HEK293 (cell line): ENCODE measurements around the gene RASSF5.
A peak's percentile ranks its signal among the peaks of the same experiment; 100 is the strongest.

ENCODE experiments used
- CTCF ChIA-PET: fragments of 350-600 bp; formaldehyde crosslinking; extraction: SDS; loops from one replicate; lab custom pipeline; 2021; ENCODE audit warnings: antibody characterized with exemption; lab: Yijun Ruan, JAX
- POLR2A ChIA-PET: fragments of 300-600 bp; formaldehyde crosslinking; extraction: SDS; loops from one replicate; lab custom pipeline; 2020; ENCODE audit warnings: antibody characterized with exemption, inconsistent platforms; lab: Yijun Ruan, JAX
- H3K27ac ChIP-seq: fragments of 200-500 bp; sonication (Bioruptor generic); 2 replicates; pipeline ENCODE4 v1.5.1; 2014; ENCODE audit warnings: low read depth, low read length, control low read depth, inconsistent platforms; ENCODE audit errors: extremely low read depth
- H3K36me3 ChIP-seq, 2 experiments: fragments of 200-500 bp in 1 of 2; sonication (Bioruptor generic) in 1 of 2; 1 replicate in 1 of 2; 2 replicates in 1 of 2; pipeline ENCODE4 v1.5.1; 2014 to 2017; ENCODE audit warnings: inconsistent platforms in 2 of 2, low read length in 2 of 2; ENCODE audit not compliant: control insufficient read depth in 2 of 2, insufficient read depth in 1 of 2
- H3K4me1 ChIP-seq: fragments of 200-500 bp; sonication (Bioruptor generic); 2 replicates; pipeline ENCODE4 v1.5.1; 2014; ENCODE audit warnings: mild to moderate bottlenecking, low read length, inconsistent platforms; ENCODE audit not compliant: control insufficient read depth, insufficient read depth
- H3K4me3 ChIP-seq: 2 replicates; pipeline ENCODE4 v1.5.1; 2011; ENCODE audit warnings: low read depth, mild to moderate bottlenecking, control low read depth, low read length, moderate library complexity
- H3K9me3 ChIP-seq: fragments of 200-500 bp; sonication (Bioruptor generic); 2 replicates; pipeline ENCODE4 v1.5.1; 2014; ENCODE audit warnings: low read depth, low read length, inconsistent platforms; ENCODE audit not compliant: control insufficient read depth, insufficient read depth
- CTCF ChIP-seq: fragments of 450-650 bp; formaldehyde crosslinking; IDR thresholded peaks from 2 replicates; pipeline ENCODE4 v1.5.1; 2016; ENCODE audit warnings: missing biosample characterization, missing genetic modification characterization
- ZBTB20 ChIP-seq: fragments of 450-650 bp; formaldehyde crosslinking; IDR thresholded peaks from 2 replicates; pipeline ENCODE4 v1.5.1; 2016; ENCODE audit warnings: missing biosample characterization, missing genetic modification characterization
- ZNF169 ChIP-seq: fragments of 450-650 bp; formaldehyde crosslinking; IDR thresholded peaks from 2 replicates; pipeline ENCODE4 v1.5.1; 2016; ENCODE audit warnings: missing biosample characterization, missing genetic modification characterization
- ZNF24 ChIP-seq: fragments of 450-650 bp; formaldehyde crosslinking; IDR thresholded peaks from 2 replicates; pipeline ENCODE4 v1.5.1; 2016; ENCODE audit warnings: missing biosample characterization, missing genetic modification characterization
- ZNF266 ChIP-seq: fragments of 450-650 bp; formaldehyde crosslinking; IDR thresholded peaks from 2 replicates; pipeline ENCODE4 v1.5.1; 2016; ENCODE audit warnings: missing biosample characterization, missing genetic modification characterization, low read depth
- ZNF335 ChIP-seq: fragments of 450-650 bp; formaldehyde crosslinking; conservative IDR thresholded peaks from 2 replicates; pipeline ENCODE4 v1.5.1; 2016; ENCODE audit warnings: missing biosample characterization, missing genetic modification characterization
- ZNF341 ChIP-seq: fragments of 450-650 bp; formaldehyde crosslinking; IDR thresholded peaks from 2 replicates; pipeline ENCODE4; 2016; ENCODE audit warnings: low read depth, missing biosample characterization, missing genetic modification characterization
- ZNF37A ChIP-seq: fragments of 450-650 bp; IDR thresholded peaks from 2 replicates; pipeline ENCODE4 v1.5.1; 2018; ENCODE audit warnings: missing biosample characterization, missing genetic modification characterization
- ZNF433 ChIP-seq: fragments of 450-650 bp; formaldehyde crosslinking; IDR thresholded peaks from 2 replicates; pipeline ENCODE4 v1.5.1; 2016; ENCODE audit warnings: missing biosample characterization, missing genetic modification characterization, low read depth
- ZNF558 ChIP-seq: fragments of 450-650 bp; formaldehyde crosslinking; IDR thresholded peaks from 2 replicates; pipeline ENCODE4 v1.5.1; 2016; ENCODE audit warnings: missing biosample characterization, missing genetic modification characterization
- ZNF610 ChIP-seq: fragments of 450-650 bp; formaldehyde crosslinking; IDR thresholded peaks from 2 replicates; pipeline ENCODE4 v1.5.1; 2016; ENCODE audit warnings: missing biosample characterization, missing genetic modification characterization, borderline replicate concordance
- ZSCAN4 ChIP-seq: fragments of 450-650 bp; formaldehyde crosslinking; IDR thresholded peaks from 2 replicates; pipeline ENCODE4 v1.5.1; 2017; ENCODE audit warnings: missing biosample characterization, missing genetic modification characterization
- TF ChIP-seq, protein P1 (sequence below): fragments of 450-650 bp; formaldehyde crosslinking; IDR thresholded peaks from 2 replicates; pipeline ENCODE4 v1.5.1; 2017; ENCODE audit warnings: missing biosample characterization, missing genetic modification characterization

The RASSF5 gene

GRCh38 chr1:206635080-206635977, 128.0 kb downstream of the RASSF5 start, which contains the start of gene DYRK3 (continued):
- TF ChIP-seq ZNF433 (tag by site-specific recombination): no peak
- TF ChIP-seq, protein P1, sequence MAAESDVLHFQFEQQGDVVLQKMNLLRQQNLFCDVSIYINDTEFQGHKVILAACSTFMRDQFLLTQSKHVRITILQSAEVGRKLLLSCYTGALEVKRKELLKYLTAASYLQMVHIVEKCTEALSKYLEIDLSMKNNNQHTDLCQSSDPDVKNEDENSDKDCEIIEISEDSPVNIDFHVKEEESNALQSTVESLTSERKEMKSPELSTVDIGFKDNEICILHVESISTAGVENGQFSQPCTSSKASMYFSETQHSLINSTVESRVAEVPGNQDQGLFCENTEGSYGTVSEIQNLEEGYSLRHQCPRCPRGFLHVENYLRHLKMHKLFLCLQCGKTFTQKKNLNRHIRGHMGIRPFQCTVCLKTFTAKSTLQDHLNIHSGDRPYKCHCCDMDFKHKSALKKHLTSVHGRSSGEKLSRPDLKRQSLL (tag by site-specific recombination): no peak

GRCh38 chr1:206635978-206636345, 128.6 kb downstream of the RASSF5 start:
- CTCF ChIA-PET: interaction anchor here (0.8 to 12.7 kb wide), 8 partner anchors 23 to 346 kb away, joined by 3 to 380 read pairs (median 8); partner anchors contain the start of gene EIF2D
- POLR2A ChIA-PET: interaction anchor here (0.6 to 2.4 kb wide), 6 partner anchors 12 to 1232 kb away, joined by 3 to 19 read pairs (median 6); partner anchors contain the start of gene EIF2D
- Histone ChIP-seq H3K4me1 (peaks cover 11% of the 10 kb centered on the region), H3K36me3 (peaks cover 8 to 18% of the 10 kb centered on the region in 2 experiments; a peak in 2 of 3 replicates), H3K27ac (no peak overlapping the region; the same call in 1 of the 2 replicates), H3K4me3 (peak overlapping the region; percentile 88), H3K9me3 (no peaks in the 10 kb centered on the region)
- TF ChIP-seq ZNF341 (no peak), ZNF169 (tag by site-specific recombination) (no peak), ZNF558 (tag by site-specific recombination) (no peak), ZNF37A (tag by site-specific recombination) (no peak), ZSCAN4 (tag by site-specific recombination) (no peak), ZNF335 (tag by site-specific recombination) (0 out of 2 replicates have a peak, but pooled peaks have one; percentile 18), ZNF433 (tag by site-specific recombination) (no peak), ZNF24 (tag by site-specific recombination) (no peak)

DNA sequence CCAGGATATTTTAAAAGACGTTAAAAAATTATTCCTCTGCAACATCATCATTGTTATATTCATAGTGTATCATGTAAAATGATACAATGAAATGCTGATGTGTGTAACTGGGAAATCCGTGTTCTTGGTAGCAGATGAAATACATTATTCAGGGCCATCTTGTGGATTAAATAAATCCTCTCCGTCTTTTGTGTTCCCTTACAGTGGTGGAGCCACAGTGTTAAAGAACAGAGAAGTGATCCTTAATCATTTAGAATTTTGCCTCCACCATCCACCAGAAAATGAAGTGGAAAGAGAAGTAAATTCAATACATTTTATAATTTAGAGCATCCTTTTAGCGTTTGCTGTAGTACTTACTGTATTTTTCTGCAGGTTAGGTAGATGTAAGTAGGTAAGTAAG, 129.3 kb downstream of the RASSF5 start:
- TF ChIP-seq CTCF (tag by site-specific recombination): no peak
- peak; percentile 39; the same call in 1 of the 2 replicates for TF ChIP-seq ZNF335 (tag by site-specific recombination)
- peak; percentile 10; the same call in 1 of the 2 replicates for TF ChIP-seq ZBTB20 (tag by site-specific recombination)
- TF ChIP-seq ZNF266: no peak
- no peak for TF ChIP-seq ZNF610 (tag by site-specific recombination)

More for the DNA sequence above, 129.3 kb downstream of the RASSF5 start:
- no peaks in the 10 kb centered on the region for H3K9me3 ChIP-seq
- H3K4me1 ChIP-seq: peaks cover 11% of the 10 kb centered on the region
- ChIA-PET CTCF (interaction anchor here (0.9 to 3.1 kb wide), 5 partner anchors 21 to 346 kb away, joined by 3 to 15 read pairs (median 5); no protein-coding TSS in a partner anchor), POLR2A (interaction anchor here (0.7 to 2.4 kb wide), 2 partner anchors 27 to 48 kb away, joined by 3 to 7 read pairs; no protein-coding TSS in a partner anchor)
- no peak overlapping the region for H3K4me3 ChIP-seq
- H3K36me3 ChIP-seq: peaks cover 8 to 19% of the 10 kb centered on the region in 2 experiments; a peak in 2 of 3 replicates
- H3K27ac ChIP-seq: no peak overlapping the region
